Keratinocyte (primary cell): Measurements from ENCODE around the gene HCST.

Experiments used
- EZH2 ChIP-seq: IDR thresholded peaks from one replicate; pipeline ENCODE4 v1.6.1; 2012; ENCODE audit warnings: inconsistent platforms, mild to moderate bottlenecking, low read length, moderate library complexity
- TF ChIP-seq, protein P1 (sequence below), 3 experiments: IDR thresholded peaks in 1 of 3; conservative IDR thresholded peaks in 1 of 3; optimal IDR thresholded peaks in 1 of 3; 2 replicates in 2 of 3; 3 replicates in 1 of 3; pipeline versions ENCODE3 to v1.5.1; 2011; ENCODE audit warnings: low read length in 3 of 3, mild to moderate bottlenecking in 3 of 3, moderate library complexity in 2 of 3, control low read depth in 1 of 3, inconsistent platforms in 1 of 3; ENCODE audit not compliant: insufficient read depth in 2 of 3; ENCODE audit errors: extremely low read depth in 1 of 3

DNA sequence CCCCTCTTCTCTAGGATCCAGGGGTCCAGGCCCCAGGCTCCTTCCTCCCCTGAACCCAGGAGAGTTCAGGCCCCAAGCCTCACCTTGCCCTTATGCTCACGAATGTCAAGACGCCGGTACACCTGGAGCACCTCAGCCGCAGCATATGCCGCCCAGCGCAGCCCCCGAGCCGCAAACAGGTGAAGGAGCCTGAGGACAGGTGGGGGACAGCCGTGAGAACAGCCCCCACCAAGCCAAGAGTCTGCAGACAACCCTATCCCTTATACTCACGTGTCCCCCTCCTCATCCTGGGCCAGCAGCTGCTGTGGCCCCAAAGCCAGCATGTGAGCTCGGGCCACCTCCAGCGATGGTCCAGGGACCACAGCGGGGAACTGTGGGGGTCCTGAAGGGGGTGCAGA is 5.7 kb upstream of the HCST start:
- TF ChIP-seq, protein P1, sequence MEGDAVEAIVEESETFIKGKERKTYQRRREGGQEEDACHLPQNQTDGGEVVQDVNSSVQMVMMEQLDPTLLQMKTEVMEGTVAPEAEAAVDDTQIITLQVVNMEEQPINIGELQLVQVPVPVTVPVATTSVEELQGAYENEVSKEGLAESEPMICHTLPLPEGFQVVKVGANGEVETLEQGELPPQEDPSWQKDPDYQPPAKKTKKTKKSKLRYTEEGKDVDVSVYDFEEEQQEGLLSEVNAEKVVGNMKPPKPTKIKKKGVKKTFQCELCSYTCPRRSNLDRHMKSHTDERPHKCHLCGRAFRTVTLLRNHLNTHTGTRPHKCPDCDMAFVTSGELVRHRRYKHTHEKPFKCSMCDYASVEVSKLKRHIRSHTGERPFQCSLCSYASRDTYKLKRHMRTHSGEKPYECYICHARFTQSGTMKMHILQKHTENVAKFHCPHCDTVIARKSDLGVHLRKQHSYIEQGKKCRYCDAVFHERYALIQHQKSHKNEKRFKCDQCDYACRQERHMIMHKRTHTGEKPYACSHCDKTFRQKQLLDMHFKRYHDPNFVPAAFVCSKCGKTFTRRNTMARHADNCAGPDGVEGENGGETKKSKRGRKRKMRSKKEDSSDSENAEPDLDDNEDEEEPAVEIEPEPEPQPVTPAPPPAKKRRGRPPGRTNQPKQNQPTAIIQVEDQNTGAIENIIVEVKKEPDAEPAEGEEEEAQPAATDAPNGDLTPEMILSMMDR (optimal IDR thresholded peaks at IDR 0.05 in 1 of 3, IDR thresholded peaks at IDR 0.05 in 1 of 3, conservative IDR thresholded peaks at IDR 0.05 in 1 of 3; ENCODE audit: extremely low read depth in 1 of 3, insufficient read depth in 2 of 3, low read length in 3 of 3) = no peak
- no peak for TF ChIP-seq EZH2
